ENCODE results near the gene DNASE1.

DNASE1 gene

GRCh38 chr16:3672571-3673041, 18.1 kb downstream of the DNASE1 start:
- H3K36me3 Mint-ChIP-seq = peaks cover 3% of the 10 kb centered on the region
- H3K4me1 Mint-ChIP-seq = no peaks in the 10 kb centered on the region
- no peak overlapping the region for H3K27ac Mint-ChIP-seq
- no peaks in the 10 kb centered on the region for H3K9me3 Mint-ChIP-seq
- no peak overlapping the region for H3K4me3 Mint-ChIP-seq
- H3K27me3 Mint-ChIP-seq = no peaks in the 10 kb centered on the region

GRCh38 chr16:3673201-3673600, 18.7 kb downstream of the DNASE1 start:
- Mint-ChIP-seq H3K4me1 (no peaks in the 10 kb centered on the region), H3K9me3 (no peaks in the 10 kb centered on the region), H3K27me3 (no peaks in the 10 kb centered on the region), H3K36me3 (peaks cover 3% of the 10 kb centered on the region), H3K4me3 (no peak overlapping the region), H3K27ac (no peak overlapping the region)

- no peak overlapping the region for H3K27ac Mint-ChIP-seq
- H3K27me3 Mint-ChIP-seq = no peaks in the 10 kb centered on the region
- no peaks in the 10 kb centered on the region for H3K9me3 Mint-ChIP-seq
- H3K36me3 Mint-ChIP-seq = peaks cover 3% of the 10 kb centered on the region
- H3K4me1 Mint-ChIP-seq = no peaks in the 10 kb centered on the region
- H3K4me3 Mint-ChIP-seq = no peak overlapping the region
Measured at GRCh38 chr16:3673676-3674377, 19.3 kb downstream of the DNASE1 start.

GRCh38 chr16:3674513-3675295, 20.2 kb downstream of the DNASE1 start:
- Mint-ChIP-seq H3K27ac (peak overlapping the region; percentile 24), H3K27me3 (no peaks in the 10 kb centered on the region), H3K9me3 (no peaks in the 10 kb centered on the region), H3K4me3 (no peak overlapping the region), H3K4me1 (no peaks in the 10 kb centered on the region), H3K36me3 (peaks cover 3% of the 10 kb centered on the region)

GRCh38 chr16:3675601-3676130, 21.2 kb downstream of the DNASE1 start:
- H3K4me3 Mint-ChIP-seq = no peak overlapping the region
- no peaks in the 10 kb centered on the region for H3K4me1 Mint-ChIP-seq
- H3K9me3 Mint-ChIP-seq = no peaks in the 10 kb centered on the region
- peaks cover 1% of the 10 kb centered on the region for H3K36me3 Mint-ChIP-seq
- H3K27me3 Mint-ChIP-seq = no peaks in the 10 kb centered on the region
- no peak overlapping the region for H3K27ac Mint-ChIP-seq

- Mint-ChIP-seq H3K4me3 (no peak overlapping the region), H3K27me3 (no peaks in the 10 kb centered on the region), H3K9me3 (no peaks in the 10 kb centered on the region), H3K27ac (no peak overlapping the region), H3K36me3 (peaks cover 8% of the 10 kb centered on the region), H3K4me1 (no peaks in the 10 kb centered on the region)
Measured at GRCh38 chr16:3677994-3678393, 23.5 kb downstream of the DNASE1 start.

- Mint-ChIP-seq H3K27me3 (no peaks in the 10 kb centered on the region), H3K9me3 (no peaks in the 10 kb centered on the region), H3K36me3 (peaks cover 10% of the 10 kb centered on the region), H3K27ac (no peak overlapping the region), H3K4me3 (no peak overlapping the region), H3K4me1 (no peaks in the 10 kb centered on the region)
Measured at GRCh38 chr16:3681206-3681605, 26.7 kb downstream of the DNASE1 start.

GRCh38 chr16:3687021-3687420, 32.5 kb downstream of the DNASE1 start:
- Mint-ChIP-seq H3K36me3 (peaks cover 11% of the 10 kb centered on the region), H3K27me3 (no peaks in the 10 kb centered on the region), H3K27ac (no peak overlapping the region), H3K4me3 (no peak overlapping the region), H3K9me3 (no peaks in the 10 kb centered on the region), H3K4me1 (peaks cover 15% of the 10 kb centered on the region)

GRCh38 chr16:3687792-3688191, 33.3 kb downstream of the DNASE1 start:
- Mint-ChIP-seq H3K9me3 (no peaks in the 10 kb centered on the region), H3K4me1 (peaks cover 15% of the 10 kb centered on the region), H3K27me3 (no peaks in the 10 kb centered on the region), H3K27ac (no peak overlapping the region), H3K4me3 (no peak overlapping the region), H3K36me3 (peaks cover 8% of the 10 kb centered on the region)

- H3K4me1 Mint-ChIP-seq = peaks cover 15% of the 10 kb centered on the region
- no peak overlapping the region for H3K27ac Mint-ChIP-seq
- no peak overlapping the region for H3K4me3 Mint-ChIP-seq
- H3K9me3 Mint-ChIP-seq = no peaks in the 10 kb centered on the region
- H3K27me3 Mint-ChIP-seq = no peaks in the 10 kb centered on the region
- peaks cover 6% of the 10 kb centered on the region for H3K36me3 Mint-ChIP-seq
Measured at GRCh38 chr16:3689731-3690130, 35.2 kb downstream of the DNASE1 start.

GRCh38 chr16:3690470-3690928, 36.0 kb downstream of the DNASE1 start:
- H3K4me1 Mint-ChIP-seq = peaks cover 15% of the 10 kb centered on the region
- H3K4me3 Mint-ChIP-seq = peak overlapping the region; percentile 30
- no peaks in the 10 kb centered on the region for H3K9me3 Mint-ChIP-seq
- H3K36me3 Mint-ChIP-seq = peaks cover 6% of the 10 kb centered on the region
- H3K27ac Mint-ChIP-seq = no peak overlapping the region
- no peaks in the 10 kb centered on the region for H3K27me3 Mint-ChIP-seq

- Mint-ChIP-seq H3K27ac (no peak overlapping the region), H3K4me1 (peaks cover 15% of the 10 kb centered on the region), H3K9me3 (no peaks in the 10 kb centered on the region), H3K4me3 (peak overlapping the region; percentile 30), H3K27me3 (no peaks in the 10 kb centered on the region), H3K36me3 (peaks cover 6% of the 10 kb centered on the region)
Measured at GRCh38 chr16:3690980-3691720, 36.7 kb downstream of the DNASE1 start.

- Mint-ChIP-seq H3K9me3 (no peaks in the 10 kb centered on the region), H3K27ac (no peak overlapping the region), H3K4me1 (peaks cover 15% of the 10 kb centered on the region), H3K4me3 (no peak overlapping the region), H3K27me3 (no peaks in the 10 kb centered on the region), H3K36me3 (peaks cover 6% of the 10 kb centered on the region)
Measured at GRCh38 chr16:3691761-3692160, 37.3 kb downstream of the DNASE1 start.

GRCh38 chr16:3694051-3694450, 39.6 kb downstream of the DNASE1 start:
- Mint-ChIP-seq H3K27ac (peak overlapping the region; percentile 12), H3K27me3 (no peaks in the 10 kb centered on the region), H3K36me3 (peaks cover 2% of the 10 kb centered on the region)

GRCh38 chr16:3695610-3696369, 41.3 kb downstream of the DNASE1 start:
- H3K4me1 Mint-ChIP-seq = peaks cover 17% of the 10 kb centered on the region
- no peak overlapping the region for H3K4me3 Mint-ChIP-seq
- H3K36me3 Mint-ChIP-seq = no peaks in the 10 kb centered on the region
- H3K27me3 Mint-ChIP-seq = no peaks in the 10 kb centered on the region
- no peak overlapping the region for H3K27ac Mint-ChIP-seq
- H3K9me3 Mint-ChIP-seq = no peaks in the 10 kb centered on the region

More at GRCh38 chr16:3694051-3694450, 39.6 kb downstream of the DNASE1 start:
- Mint-ChIP-seq H3K4me1 (peaks cover 18% of the 10 kb centered on the region), H3K4me3 (no peak overlapping the region), H3K9me3 (no peaks in the 10 kb centered on the region)

All from activated naive CD4-positive, alpha-beta T cell treated with anti-CD3 and anti-CD28 coated beads, Interleukin-2, amount 50 U/mL, for 24 hours (primary cell).